Hepatocyte (in vitro differentiated cells): ENCODE data around the gene RASGRP4. TPM values are rescaled to one million over a fixed set of nuclear protein-coding genes. Genes with fewer than 3 reads are reported as not detected.

Source experiments
- DNase-seq: peaks from one replicate; pipeline ENCODE4 v3.0.0-alpha.2; 2016; ENCODE audit warnings: low spot score
- H2AFZ ChIP-seq: fragments of 200-600 bp; sonication (generic); 2 replicates; pipeline ENCODE4 v1.6.0; 2016; ENCODE audit warnings: antibody characterized with exemption, mild to moderate bottlenecking
- H3K27ac ChIP-seq: fragments of 200-600 bp; sonication (generic); 2 replicates; pipeline ENCODE4 v1.5.1; 2016; ENCODE audit warnings: mild to moderate bottlenecking
- H3K27me3 ChIP-seq: fragments of 200-600 bp; sonication (generic); 2 replicates; pipeline ENCODE4 v1.6.1; 2016
- H3K36me3 ChIP-seq: fragments of 200-600 bp; sonication (generic); replicated peaks from 2 replicates; pipeline ENCODE4 v1.5.1; 2016; ENCODE audit warnings: low read depth; ENCODE audit not compliant: insufficient read depth
- H3K4me1 ChIP-seq: fragments of 200-600 bp; sonication (generic); 2 replicates; pipeline ENCODE4 v1.5.1; 2016; ENCODE audit warnings: mild to moderate bottlenecking, moderate library complexity; ENCODE audit not compliant: insufficient read depth
- H3K4me2 ChIP-seq: fragments of 200-600 bp; sonication (generic); 2 replicates; pipeline ENCODE4 v1.6.0; 2016
- H3K4me3 ChIP-seq: fragments of 200-600 bp; sonication (generic); 2 replicates; pipeline ENCODE4 v1.5.1; 2016; ENCODE audit warnings: mild to moderate bottlenecking
- H3K79me2 ChIP-seq: fragments of 200-600 bp; sonication (generic); 2 replicates; pipeline ENCODE4 v1.6.0; 2017; ENCODE audit warnings: mild to moderate bottlenecking
- H3K9me2 ChIP-seq: fragments of 200-600 bp; sonication (generic); replicated peaks from 2 replicates; pipeline ENCODE4 v1.6.0; 2017; ENCODE audit warnings: mild to moderate bottlenecking; ENCODE audit not compliant: insufficient read depth
- H3K9me3 ChIP-seq: fragments of 200-600 bp; sonication (generic); 2 replicates; pipeline ENCODE4 v1.5.1; 2016; ENCODE audit warnings: low read depth, mild to moderate bottlenecking
- H4K20me1 ChIP-seq: fragments of 200-600 bp; sonication (generic); 2 replicates; pipeline ENCODE4 v1.6.0; 2016; ENCODE audit warnings: mild to moderate bottlenecking; ENCODE audit not compliant: insufficient read depth, poor library complexity, severe bottlenecking
- CTCF ChIP-seq: fragments of 200-600 bp; sonication (generic); IDR thresholded peaks from 2 replicates; pipeline ENCODE4 v1.5.1; 2016; ENCODE audit warnings: antibody characterized with exemption, mild to moderate bottlenecking; ENCODE audit not compliant: poor library complexity
- EZH2 ChIP-seq: fragments of 200-600 bp; sonication (generic); IDR thresholded peaks from 2 replicates; pipeline ENCODE4 v1.6.1; 2016; ENCODE audit warnings: antibody characterized with exemption, mild to moderate bottlenecking, borderline replicate concordance
- EZH2phosphoT487 ChIP-seq: fragments of 200-600 bp; sonication (generic); IDR thresholded peaks from one replicate; pipeline ENCODE4 v1.6.1; 2018; ENCODE audit warnings: antibody characterized with exemption, mild to moderate bottlenecking, low read depth, moderate library complexity; ENCODE audit not compliant: unreplicated experiment, severe bottlenecking
- WGBS: methylation state at CpG from one replicate; pipeline ENCODE4 v1.1.6; 2016; ENCODE audit warnings: low lambda C conversion rate; ENCODE audit errors: missing lambda C conversion rate; 5-methylcytosine and 5-hydroxymethylcytosine counted together
- polyA plus RNA-seq: library from polyadenylated mRNA; unstranded; fragments of >200 nt; fragmentation: Nextera tagmentation; extraction: Ambion mirVana; gene quantifications from 2 replicates; pipeline ENCODE4 v1.2.1, GENCODE V29; 2016
- total RNA-seq: library from RNA; depleted of rRNA; stranded (reverse); fragments of >200 nt; gene quantifications from 2 replicates; pipeline ENCODE4 v1.2.3, GENCODE V29; 2014

RASGRP4 gene
- total and polyA plus RNA-seq, 2 experiments from 2014 or later = 0.07 TPM; not detected in 1

GRCh38 chr19:38434549-38435051, 8.6 kb upstream of the RASGRP4 start:
- H2AFZ ChIP-seq = no peak overlapping the region
- no peaks in the 10 kb centered on the region for H3K79me2 ChIP-seq
- no peak overlapping the region for H3K27ac ChIP-seq
- WGBS = 13% methylated on average over 12 of the region's 13 CpGs
- H4K20me1 ChIP-seq = no peaks in the 10 kb centered on the region
- DNase-seq = peak; percentile 25
- H3K9me3 ChIP-seq = no peaks in the 10 kb centered on the region
- H3K4me3 ChIP-seq = no peak overlapping the region
- H3K27me3 ChIP-seq = peaks cover 16% of the 10 kb centered on the region
- H3K36me3 ChIP-seq = no peaks in the 10 kb centered on the region
- H3K9me2 ChIP-seq = no peaks in the 10 kb centered on the region
- H3K4me2 ChIP-seq = no peak overlapping the region
- H3K4me1 ChIP-seq = no peaks in the 10 kb centered on the region
- TF ChIP-seq EZH2 (no peak), CTCF (no peak), EZH2phosphoT487 (no peak)

- Histone ChIP-seq H3K36me3 (no peaks in the 10 kb centered on the region), H3K9me2 (no peaks in the 10 kb centered on the region), H3K27ac (no peak within 1 kb of the TSS), H3K9me3 (no peaks in the 10 kb centered on the region), H3K4me1 (no peaks in the 10 kb centered on the region), H3K4me2 (peak within 1 kb of the TSS; percentile 57), H3K27me3 (peaks cover 16% of the 10 kb centered on the region), H2AFZ (no peak within 1 kb of the TSS), H4K20me1 (no peaks in the 10 kb centered on the region), H3K79me2 (no peaks in the 10 kb centered on the region), H3K4me3 (no peak within 1 kb of the TSS)
- DNase-seq = peak; percentile 50
- 26% methylated on average over 13 of the region's 20 CpGs for WGBS
- no peak for TF ChIP-seq EZH2
Observed at GRCh38 chr19:38433268-38433733, 7.3 kb upstream of the RASGRP4 start, which contains the start of gene RYR1. Gene RYR1, plus strand, starts transcription at chr19:38433691. Its CDS starts 139 bp downstream, at chr19:38433830.

GRCh38 chr19:38430931-38431330, 4.9 kb upstream of the RASGRP4 start:
- DNase-seq = no peak
- no peak overlapping the region for H3K4me2 ChIP-seq
- 90% methylated on average over 7 of the region's 7 CpGs for WGBS
- TF ChIP-seq CTCF = no peak
- no peak for TF ChIP-seq EZH2phosphoT487
- TF ChIP-seq EZH2 = no peak
- peaks cover 16% of the 10 kb centered on the region for H3K27me3 ChIP-seq
- no peak overlapping the region for H3K27ac ChIP-seq
- no peaks in the 10 kb centered on the region for H4K20me1 ChIP-seq
- no peaks in the 10 kb centered on the region for H3K9me2 ChIP-seq
- H3K4me1 ChIP-seq = no peaks in the 10 kb centered on the region
- no peaks in the 10 kb centered on the region for H3K36me3 ChIP-seq
- no peaks in the 10 kb centered on the region for H3K9me3 ChIP-seq
- H2AFZ ChIP-seq = no peak overlapping the region
- H3K79me2 ChIP-seq = no peaks in the 10 kb centered on the region
- no peak overlapping the region for H3K4me3 ChIP-seq

- Histone ChIP-seq H3K27me3 (peaks cover 15% of the 10 kb centered on the region), H2AFZ (no peak overlapping the region), H4K20me1 (no peaks in the 10 kb centered on the region), H3K9me3 (no peaks in the 10 kb centered on the region), H3K9me2 (no peaks in the 10 kb centered on the region), H3K4me2 (no peak overlapping the region), H3K36me3 (no peaks in the 10 kb centered on the region), H3K4me3 (no peak overlapping the region), H3K79me2 (no peaks in the 10 kb centered on the region), H3K4me1 (no peaks in the 10 kb centered on the region), H3K27ac (no peak overlapping the region)
- 88% methylated on average over 2 of the region's 2 CpGs for WGBS
- no peak for DNase-seq
- TF ChIP-seq EZH2phosphoT487 = no peak
- TF ChIP-seq EZH2 = no peak
- no peak for TF ChIP-seq CTCF
Observed at GRCh38 chr19:38429811-38430156, 3.8 kb upstream of the RASGRP4 start.
